Peyer's patch (tissue), 4 donors: ENCODE results near the gene SLC33A1.

Experiments used
- CTCF ChIP-seq, 6 experiments: fragments of 450-650 bp in 4 of 6; fragments of 200-600 bp in 2 of 6; sonication (generic) in 1 of 6; IDR thresholded peaks; one replicate each; pipeline ENCODE4 v1.5.1; 2017 to 2019; ENCODE audit warnings: antibody characterized with exemption in 6 of 6, mild to moderate bottlenecking in 3 of 6, moderate library complexity in 1 of 6
- POLR2A ChIP-seq, 2 donors: fragments of 450-650 bp; IDR thresholded peaks; one replicate each; pipeline ENCODE4 v1.5.1; 2017; ENCODE audit warnings: antibody characterized with exemption in 2 of 2, mild to moderate bottlenecking in 2 of 2, moderate library complexity in 2 of 2

GRCh38 chr3:155772801-155773200 lies 81.4 kb downstream of the SLC33A1 start:
- no peak for TF ChIP-seq CTCF (IDR thresholded peaks at IDR 0.05)
- no peak for TF ChIP-seq POLR2A (IDR thresholded peaks at IDR 0.05)
